GM12878 (cell line): ENCODE results near the gene ARID4B. TPM values are rescaled to one million over a fixed set of nuclear protein-coding genes. Genes with fewer than 3 reads are reported as not detected.

Experiments used
- ATAC-seq: fragments of 200-7000 bp; cut with Tn5 transposase; 3 replicates; pipeline ENCODE4 v1.9.1; 2020; ENCODE audit warnings: mild to moderate bottlenecking, moderate library complexity
- BruUV-seq: library from RNA; stranded (reverse); fragments of 400-500 nt; replicated peaks from 2 replicates; lab custom pipeline; 2021; lab: Mats Ljungman, UMichigan
- CTCF ChIA-PET: fragments of 300-600 bp; sonication (Branson Sonifier 250); formaldehyde crosslinking; extraction: SDS; loops from one replicate; lab custom pipeline; 2021; ENCODE audit warnings: inconsistent platforms; lab: Yijun Ruan, JAX
- POLR2A ChIA-PET: fragments of 350-600 bp; formaldehyde crosslinking; extraction: SDS; loops from one replicate; lab custom pipeline; 2021; ENCODE audit warnings: inconsistent platforms; lab: Charles Lee
- RAD21 ChIA-PET: fragments of 300-600 bp; sonication (Branson Sonifier 250); formaldehyde crosslinking; loops from one replicate; lab custom pipeline; 2023; ENCODE audit warnings: antibody characterized with exemption; ENCODE audit not compliant: unreplicated experiment; lab: Charles Lee
- SMC1A ChIA-PET: fragments of 300-600 bp; sonication (Branson Sonifier 250); formaldehyde crosslinking; loops from one replicate; lab custom pipeline; 2023; ENCODE audit not compliant: unreplicated experiment, uncharacterized antibody; lab: Charles Lee
- DNase-seq: peaks from one replicate; pipeline ENCODE4 v3.0.0-alpha.2; 2011; ENCODE audit warnings: low read depth, low spot score
- FAIRE-seq: peaks from 3 replicates; lab custom pipeline; 2011; peaks lifted over from hg19 to GRCh38; lab: Jason Lieb, UNC
- H2AFZ ChIP-seq: 2 replicates; pipeline ENCODE4 v1.6.0; 2011; ENCODE audit warnings: low read depth, low read length, control low read depth; ENCODE audit not compliant: control insufficient read depth
- H3K27ac ChIP-seq: 2 replicates; pipeline ENCODE4 v1.5.1; 2011; ENCODE audit warnings: control low read depth; ENCODE audit not compliant: control insufficient read depth, insufficient read depth
- H3K27me3 ChIP-seq, 2 experiments: replicated peaks in 1 of 2; 2 replicates each; pipeline versions ENCODE4 v1.6.0 to v1.6.1; 2011; ENCODE audit warnings: low read length in 1 of 2; ENCODE audit not compliant: control insufficient read depth in 2 of 2, insufficient read depth in 2 of 2
- H3K36me3 ChIP-seq, 2 experiments: 2 replicates each; pipeline ENCODE4 v1.5.1; 2011; ENCODE audit warnings: low read length in 1 of 2; ENCODE audit not compliant: control insufficient read depth in 2 of 2, insufficient read depth in 2 of 2
- H3K4me1 ChIP-seq: 2 replicates; pipeline ENCODE4 v1.6.1; 2011; ENCODE audit warnings: mild to moderate bottlenecking, low read length, moderate library complexity, mixed read lengths; ENCODE audit not compliant: control insufficient read depth, insufficient read depth
- H3K4me2 ChIP-seq: 2 replicates; pipeline ENCODE4 v1.6.0; 2011; ENCODE audit warnings: control low read depth; ENCODE audit not compliant: control insufficient read depth, insufficient read depth
- H3K4me3 ChIP-seq: fragments of 200-600 bp; sonication (generic); 2 replicates; pipeline ENCODE4 v1.5.1; 2016
- H3K79me2 ChIP-seq: 2 replicates; pipeline ENCODE4 v1.6.0; 2011; ENCODE audit warnings: low read length; ENCODE audit not compliant: control insufficient read depth, insufficient read depth
- H3K9ac ChIP-seq: 2 replicates; pipeline ENCODE4 v1.8.0; 2011; ENCODE audit warnings: low read length, control low read depth, mixed read lengths; ENCODE audit not compliant: control insufficient read depth, insufficient read depth
- H3K9me3 ChIP-seq: replicated peaks from 3 replicates; pipeline ENCODE4 v1.5.1; 2011; ENCODE audit warnings: mild to moderate bottlenecking, low read length; ENCODE audit not compliant: control insufficient read depth, insufficient read depth
- H4K20me1 ChIP-seq: 2 replicates; pipeline ENCODE4 v1.6.0; 2011; ENCODE audit not compliant: control insufficient read depth, insufficient read depth
- BCLAF1 ChIP-seq: fragments of 450-650 bp; IDR thresholded peaks from 2 replicates; pipeline ENCODE4 v1.6.1; 2017; ENCODE audit warnings: antibody characterized with exemption, mild to moderate bottlenecking, moderate library complexity
- BHLHE40 ChIP-seq, 2 experiments: fragments of 450-650 bp in 1 of 2; IDR thresholded peaks; 2 replicates each; pipeline ENCODE4 v1.6.1; 2011 to 2017; ENCODE audit warnings: low read depth in 2 of 2, borderline replicate concordance in 1 of 2, improper control_type of control experiment in 1 of 2, low read length in 1 of 2, mild to moderate bottlenecking in 1 of 2
- CBX3 ChIP-seq: fragments of 200-600 bp; sonication (generic); IDR thresholded peaks from 2 replicates; pipeline ENCODE4 v1.6.1; 2016; ENCODE audit warnings: low read depth, borderline replicate concordance
- CBX5 ChIP-seq: sonication (generic); IDR thresholded peaks from 2 replicates; pipeline ENCODE4 v1.6.1; 2016; ENCODE audit warnings: low read depth, moderate library complexity, mild to moderate bottlenecking, inconsistent platforms
- CREM ChIP-seq: IDR thresholded peaks from 2 replicates; pipeline ENCODE4 v1.6.1; 2014; ENCODE audit warnings: antibody characterized with exemption, low read depth
- EP300 ChIP-seq, 2 experiments: fragments of 150-350 bp in 1 of 2; IDR thresholded peaks; 2 replicates each; pipeline ENCODE4 v1.6.1; 2011 to 2012; ENCODE audit warnings: low read depth in 2 of 2, low read length in 2 of 2, borderline replicate concordance in 1 of 2, improper control_type of control experiment in 1 of 2, inconsistent platforms in 1 of 2; ENCODE audit not compliant: control insufficient read depth in 1 of 2
- EZH2 ChIP-seq: IDR thresholded peaks from 2 replicates; pipeline ENCODE4 v1.6.1; 2012; ENCODE audit warnings: low read depth, mild to moderate bottlenecking, control low read depth, inconsistent platforms, low read length, borderline replicate concordance; ENCODE audit not compliant: control insufficient read depth
- GATAD2B ChIP-seq: fragments of 450-650 bp; conservative IDR thresholded peaks from 2 replicates; pipeline ENCODE4 v1.6.1; 2017; ENCODE audit warnings: low read depth, mild to moderate bottlenecking, moderate library complexity
- JUND ChIP-seq: IDR thresholded peaks from 2 replicates; pipeline ENCODE4 v1.6.1; 2012; ENCODE audit warnings: low read depth, mild to moderate bottlenecking, low read length, improper control_type of control experiment, moderate library complexity
- KDM1A ChIP-seq: fragments of 200-600 bp; sonication (generic); IDR thresholded peaks from 2 replicates; pipeline ENCODE4 v1.6.1; 2016; ENCODE audit warnings: borderline replicate concordance
- MXI1 ChIP-seq: fragments of 150-350 bp; IDR thresholded peaks from 2 replicates; pipeline ENCODE4 v1.6.1; 2011; ENCODE audit warnings: low read depth, mild to moderate bottlenecking, inconsistent platforms, low read length, improper control_type of control experiment
- MYB ChIP-seq: fragments of 150-350 bp; IDR thresholded peaks from 2 replicates; pipeline ENCODE4 v1.6.1; 2014; ENCODE audit warnings: mild to moderate bottlenecking, low read depth, low read length, borderline replicate concordance
- NR2C1 ChIP-seq: fragments of 450-650 bp; IDR thresholded peaks from 2 replicates; pipeline ENCODE4 v1.6.1; 2017; ENCODE audit warnings: antibody characterized with exemption, mild to moderate bottlenecking, moderate library complexity
- NR2C2 ChIP-seq: IDR thresholded peaks from 2 replicates; pipeline ENCODE4 v1.6.1; 2011; ENCODE audit warnings: borderline replicate concordance, low read depth; ENCODE audit not compliant: control insufficient read depth, insufficient read length
- PKNOX1 ChIP-seq: fragments of 450-650 bp; IDR thresholded peaks from 2 replicates; pipeline ENCODE4 v1.6.1; 2016; ENCODE audit warnings: mild to moderate bottlenecking
- PML ChIP-seq: IDR thresholded peaks from 2 replicates; pipeline ENCODE4 v1.6.1; 2012; ENCODE audit warnings: low read length, inconsistent platforms
- POLR2A ChIP-seq: IDR thresholded peaks from 2 replicates; pipeline ENCODE4 v1.6.1; 2011; ENCODE audit warnings: low read depth, mild to moderate bottlenecking, low read length
- RAD51 ChIP-seq: fragments of 450-650 bp; IDR thresholded peaks from 2 replicates; pipeline ENCODE4 v1.6.1; 2016; ENCODE audit warnings: moderate library complexity, mild to moderate bottlenecking, inconsistent platforms
- RFX5 ChIP-seq: IDR thresholded peaks from 2 replicates; pipeline ENCODE4 v1.6.1; 2011; ENCODE audit warnings: low read depth, low read length, improper control_type of control experiment
- SMAD1 ChIP-seq: fragments of 450-650 bp; IDR thresholded peaks from 2 replicates; pipeline ENCODE4 v1.6.1; 2018; ENCODE audit warnings: mild to moderate bottlenecking, low read depth; ENCODE audit not compliant: partially characterized antibody
- ZBED1 ChIP-seq: IDR thresholded peaks from 2 replicates; pipeline ENCODE4 v1.6.1; 2016; ENCODE audit warnings: borderline replicate concordance
- whole genome bisulfite sequencing: methylation state at CpG from one replicate; pipeline ENCODE4 v1.1.6; 2016; ENCODE audit warnings: low lambda C conversion rate; ENCODE audit not compliant: insufficient replicate concordance, insufficient coverage; ENCODE audit errors: missing lambda C conversion rate; 5-methylcytosine and 5-hydroxymethylcytosine counted together
- in situ Hi-C: fragments of 300-500 bp; cut with MboI; formaldehyde crosslinking; loops from 9 replicates; pipeline ENCODE4 v1.14.3; 2018; ENCODE audit warnings: mixed read lengths
- intact Hi-C: fragments of 100-400 bp; cut with micrococcal nuclease; formaldehyde crosslinking; loops from one replicate; pipeline ENCODE4 v1.14.2; 2022; ENCODE audit not compliant: unreplicated experiment
- polyA plus RNA-seq, 11 experiments: library from polyadenylated mRNA; depleted of rRNA in 4 of 11; unstranded in 6 of 11; stranded (reverse) in 5 of 11; fragments of >200 nt; fragmentation: Nextera tagmentation in 4 of 11; fragmentation: Illumina TruSeq in 1 of 11; extraction: Ambion mirVana in 4 of 11; extraction: Trizol in 1 of 11; gene quantifications; 1 replicate in 1 of 11; 2 replicates in 10 of 11; pipeline versions ENCODE4 v1.2.1 to v1.2.3, GENCODE V29; 2011 to 2016; ENCODE audit warnings: inconsistent platforms in 2 of 11, missing spikeins in 2 of 11, low read depth in 1 of 11
- total RNA-seq, 4 experiments: library from RNA; depleted of rRNA in 3 of 4; stranded (reverse); fragments of >200 nt in 3 of 4; fragmentation: Illumina TruSeq in 1 of 4; extraction: Trizol in 1 of 4; gene quantifications; 2 replicates each; pipeline versions ENCODE4 v1.2.1 to v1.2.3, GENCODE V29; 2013 to 2021

ARID4B gene
- total and polyA plus RNA-seq, 10 of the 15 experiments (the other 5 are each of a cell fraction or from before 2014, with no cell fraction given) = 13.6 to 39.1 (median 28.0) TPM

- TF ChIP-seq PKNOX1 (no peak), MYB (no peak), RAD51 (no peak), ZBED1 (no peak), EZH2 (no peak), GATAD2B (no peak), RFX5 (no peak), CBX3 (no peak), POLR2A (no peak), BHLHE40 (IDR thresholded peaks at IDR 0.05; ENCODE audit: borderline replicate concordance in 1 of 2, low read depth in 2 of 2, low read length in 1 of 2) (no peak), SMAD1 (no peak), CREM (no peak)
- TF ChIP-seq, all 136 proteins: peak for 0
Measured at GRCh38 chr1:235351441-235351840, 23.5 kb upstream of the ARID4B start (continued).

GRCh38 chr1:235343726-235344125 lies 15.7 kb upstream of the ARID4B start:
- H3K4me2 ChIP-seq = no peak overlapping the region
- no peaks in the 10 kb centered on the region for H3K4me1 ChIP-seq
- no peak overlapping the region for H3K4me3 ChIP-seq
- DNase-seq (no peak), FAIRE-seq (no peak), ATAC-seq (no peak)
- intact Hi-C loops (no loop called here), in situ Hi-C loops (no loop called here)
- WGBS = 98% methylated on average over 5 of the region's 5 CpGs
- H3K27ac ChIP-seq = no peak overlapping the region
- H2AFZ ChIP-seq = no peak overlapping the region
- no peaks in the 10 kb centered on the region for H3K9me3 ChIP-seq
- RAD21 ChIA-PET = no interaction called here
- POLR2A ChIA-PET = interaction anchor here (0.5 to 0.7 kb wide), 4 partner anchors 45 to 836 kb away, joined by 3 to 6 read pairs (median 3); no protein-coding TSS in a partner anchor
- no peak for TF ChIP-seq MXI1
- TF ChIP-seq KDM1A = no peak
- TF ChIP-seq NR2C2 = no peak
- no peak for TF ChIP-seq EP300 (IDR thresholded peaks at IDR 0.05; ENCODE audit: borderline replicate concordance in 1 of 2, control insufficient read depth in 1 of 2, low read depth in 2 of 2, low read length in 2 of 2)
- TF ChIP-seq EZH2 = no peak
- no peak for TF ChIP-seq NR2C1
- TF ChIP-seq CREM = no peak
- no peak for TF ChIP-seq PML
- no peak for TF ChIP-seq JUND
- no peak for TF ChIP-seq BCLAF1
- TF ChIP-seq CBX5 = no peak
- no peaks in the 10 kb centered on the region for H3K79me2 ChIP-seq
- no TSS peak for BruUV-seq
- no peak overlapping the region for H3K9ac ChIP-seq
- SMC1A ChIA-PET = no interaction called here
- H4K20me1 ChIP-seq = no peaks in the 10 kb centered on the region
- H3K36me3 ChIP-seq = peaks cover 0 to 5% of the 10 kb centered on the region in 2 experiments; a peak in 1 of 4 replicates
- H3K27me3 ChIP-seq = no peaks in the 10 kb centered on the region
- CTCF ChIA-PET = no interaction called here
